Spinal cord (tissue), 10 donors: ENCODE data around the gene FAM187B. TPM values are rescaled to one million over a fixed set of nuclear protein-coding genes. Genes with fewer than 3 reads are reported as not detected.

Source experiments
- DNase-seq, 6 donors: peaks; one replicate each; pipeline versions ENCODE4 v3.0.0 to v3.0.0-alpha.2; 2013 to 2015; ENCODE audit warnings: low spot score in 6 of 6, low read depth in 4 of 6
- H3K27ac ChIP-seq: one replicate; pipeline ENCODE4 v1.5.1; 2013; ENCODE audit warnings: low read depth, low read length, control low read depth
- H3K27me3 ChIP-seq: one replicate; pipeline ENCODE4 v1.6.1; 2013; ENCODE audit warnings: low read length; ENCODE audit not compliant: control insufficient read depth, insufficient read depth
- H3K36me3 ChIP-seq: one replicate; pipeline ENCODE4 v1.6.1; 2013; ENCODE audit warnings: low read length; ENCODE audit not compliant: control insufficient read depth, insufficient read depth
- H3K4me1 ChIP-seq: one replicate; pipeline ENCODE4 v1.6.1; 2013; ENCODE audit warnings: low read length; ENCODE audit not compliant: control insufficient read depth, insufficient read depth
- H3K4me3 ChIP-seq: one replicate; pipeline ENCODE4 v1.5.1; 2013; ENCODE audit warnings: low read depth, low read length, control low read depth
- H3K9me3 ChIP-seq: one replicate; pipeline ENCODE4 v1.6.1; 2013; ENCODE audit warnings: low read length; ENCODE audit not compliant: control insufficient read depth, insufficient read depth
- WGBS: methylation state at CpG from one replicate; pipeline ENCODE4 v1.1.5; 2013; ENCODE audit warnings: missing lambda C conversion rate; ENCODE audit not compliant: insufficient coverage; 5-methylcytosine and 5-hydroxymethylcytosine counted together
- polyA plus RNA-seq, 2 donors: library from polyadenylated mRNA; unstranded; fragments of 120-200 nt; gene quantifications; one replicate each; pipeline ENCODE4 v1.2.1, GENCODE V29; 2013; ENCODE audit not compliant: insufficient read length in 2 of 2
- total RNA-seq, 2 donors: library from RNA; depleted of rRNA in 1 of 2; stranded (reverse); fragments of 120-200 nt in 1 of 2; fragments of >200 nt in 1 of 2; gene quantifications; one replicate each; pipeline versions ENCODE4 v1.2.3 to v1.2.4, GENCODE V29; 2013 to 2014
- donor health status: healthy.

FAM187B gene
- total and polyA plus RNA-seq, 4 donors, result not detected

GRCh38 chr19:35262101-35262761 lies 33.7 kb upstream of the FAM187B start:
- Histone ChIP-seq H3K4me1 (peaks cover 28% of the 10 kb centered on the region), H3K27me3 (no peaks in the 10 kb centered on the region), H3K4me3 (no peak overlapping the region), H3K27ac (no peak overlapping the region), H3K36me3 (peaks cover 15% of the 10 kb centered on the region), H3K9me3 (no peaks in the 10 kb centered on the region)
- no peak for DNase-seq
- WGBS, result 50% methylated on average over 17 of the region's 17 CpGs

GRCh38 chr19:35261356-35262100 lies 33.0 kb upstream of the FAM187B start:
- no peaks in the 10 kb centered on the region for H3K9me3 ChIP-seq
- no peak for DNase-seq
- peaks cover 24% of the 10 kb centered on the region for H3K4me1 ChIP-seq
- H3K4me3 ChIP-seq, result no peak overlapping the region
- H3K36me3 ChIP-seq, result peaks cover 10% of the 10 kb centered on the region
- WGBS, result 83% methylated on average over 7 of the region's 12 CpGs
- no peak overlapping the region for H3K27ac ChIP-seq
- H3K27me3 ChIP-seq, result no peaks in the 10 kb centered on the region

GRCh38 chr19:35260694-35261304 lies 32.3 kb upstream of the FAM187B start:
- WGBS, result 76% methylated on average over 8 of the region's 10 CpGs
- Histone ChIP-seq H3K27ac (no peak overlapping the region), H3K4me1 (peaks cover 17% of the 10 kb centered on the region), H3K9me3 (no peaks in the 10 kb centered on the region), H3K36me3 (peaks cover 4% of the 10 kb centered on the region), H3K4me3 (no peak overlapping the region), H3K27me3 (no peaks in the 10 kb centered on the region)
- no peak for DNase-seq

GRCh38 chr19:35257113-35257461 lies 28.5 kb upstream of the FAM187B start:
- WGBS, result 83% methylated on average over 8 of the region's 9 CpGs
- no peak for DNase-seq
- no peaks in the 10 kb centered on the region for H3K27me3 ChIP-seq

GRCh38 chr19:35256566-35256965 lies 28.0 kb upstream of the FAM187B start:
- H3K4me1 ChIP-seq, result peaks cover 7% of the 10 kb centered on the region
- no peak overlapping the region for H3K27ac ChIP-seq
- WGBS, result 67% methylated on average over 1 of the region's 2 CpGs
- no peaks in the 10 kb centered on the region for H3K27me3 ChIP-seq
- no peak overlapping the region for H3K4me3 ChIP-seq
- DNase-seq, result no peak
- H3K9me3 ChIP-seq, result no peaks in the 10 kb centered on the region
- H3K36me3 ChIP-seq, result no peaks in the 10 kb centered on the region

More at GRCh38 chr19:35257113-35257461, 28.5 kb upstream of the FAM187B start:
- H3K4me1 ChIP-seq, result peaks cover 12% of the 10 kb centered on the region
- no peaks in the 10 kb centered on the region for H3K36me3 ChIP-seq
- no peaks in the 10 kb centered on the region for H3K9me3 ChIP-seq
- H3K4me3 ChIP-seq, result no peak overlapping the region
- H3K27ac ChIP-seq, result no peak overlapping the region

GRCh38 chr19:35254341-35255297 lies 26.1 kb upstream of the FAM187B start:
- no peak for DNase-seq
- 96% methylated on average over 17 of the region's 17 CpGs for WGBS
- H3K9me3 ChIP-seq, result no peaks in the 10 kb centered on the region
- peaks cover 8% of the 10 kb centered on the region for H3K27me3 ChIP-seq
- H3K4me1 ChIP-seq, result peaks cover 7% of the 10 kb centered on the region
- H3K4me3 ChIP-seq, result no peak overlapping the region
- no peak overlapping the region for H3K27ac ChIP-seq
- H3K36me3 ChIP-seq, result no peaks in the 10 kb centered on the region

GRCh38 chr19:35253316-35254286 lies 25.1 kb upstream of the FAM187B start:
- Histone ChIP-seq H3K4me1 (peaks cover 13% of the 10 kb centered on the region), H3K27me3 (peaks cover 18% of the 10 kb centered on the region), H3K27ac (no peak overlapping the region), H3K4me3 (no peak overlapping the region), H3K36me3 (no peaks in the 10 kb centered on the region), H3K9me3 (no peaks in the 10 kb centered on the region)
- 85% methylated on average over 9 of the region's 9 CpGs for WGBS
- DNase-seq, result no peak

GRCh38 chr19:35251456-35251855 lies 22.9 kb upstream of the FAM187B start:
- Histone ChIP-seq H3K36me3 (no peaks in the 10 kb centered on the region), H3K4me3 (no peak overlapping the region), H3K9me3 (peaks cover 2% of the 10 kb centered on the region), H3K27ac (no peak overlapping the region), H3K27me3 (peaks cover 38% of the 10 kb centered on the region), H3K4me1 (peaks cover 16% of the 10 kb centered on the region)
- 100% methylated on average over 1 of the region's 2 CpGs for WGBS
- no peak for DNase-seq
